ENCODE measurements around the gene GABRG1. TPM values are rescaled to one million over a fixed set of nuclear protein-coding genes. Genes with fewer than 3 reads are reported as not detected.

Gene GABRG1
- total and polyA plus RNA-seq, 9 of the 15 experiments (the other 6 are each of a cell fraction or from before 2014, with no cell fraction given): 0.20 to 0.51 (median 0.37) TPM

GRCh38 chr4:46016306-46016705, 107.5 kb downstream of the GABRG1 start:
- TF ChIP-seq MIER1 (IDR thresholded peaks at IDR 0.05; ENCODE audit: low read depth) (peak; percentile 33; the same call in 1 of the 2 replicates), REST (IDR thresholded peaks at IDR 0.05; ENCODE audit: borderline replicate concordance) (peak; percentile 88), REST (CRISPR knock-in tag; IDR thresholded peaks at IDR 0.05; ENCODE audit: low read depth) (peak; percentile 63; the same call in 1 of the 2 replicates)
- TF ChIP-seq, protein P1, sequence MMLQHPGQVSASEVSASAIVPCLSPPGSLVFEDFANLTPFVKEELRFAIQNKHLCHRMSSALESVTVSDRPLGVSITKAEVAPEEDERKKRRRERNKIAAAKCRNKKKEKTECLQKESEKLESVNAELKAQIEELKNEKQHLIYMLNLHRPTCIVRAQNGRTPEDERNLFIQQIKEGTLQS (IDR thresholded peaks at IDR 0.05): no peak
- TF ChIP-seq, protein P1 (CRISPR knock-in tag; conservative IDR thresholded peaks at IDR 0.05): no peak
- FAIRE-seq: no peak
- Histone ChIP-seq H3K36me3 (ENCODE audit: control insufficient read depth, insufficient read depth, low read length) (no peaks in the 10 kb centered on the region), H3K9me3 (replicated peaks; ENCODE audit: control insufficient read depth, insufficient read depth, low read depth, low read length) (no peaks in the 10 kb centered on the region), H3K9ac (ENCODE audit: insufficient read depth in 1 of 2, low read depth in 2 of 2, low read length in 2 of 2) (no peak overlapping the region), H3K4me1 (replicated peaks in 1 of 2; ENCODE audit: control insufficient read depth in 2 of 2, insufficient read depth in 2 of 2, low read length in 2 of 2) (no peaks in the 10 kb centered on the region), H2AFZ (ENCODE audit: low read depth, low read length) (no peak overlapping the region), H4K20me1 (replicated peaks; ENCODE audit: control insufficient read depth, insufficient read depth, low read length) (no peaks in the 10 kb centered on the region), H3K79me2 (ENCODE audit: control insufficient read depth, insufficient read depth, low read length) (no peaks in the 10 kb centered on the region), H3K27ac (ENCODE audit: extremely low read depth, low read depth, low read length) (no peak overlapping the region), H3K4me2 (ENCODE audit: insufficient read depth, low read length) (no peak overlapping the region), H3K4me3 (no peak overlapping the region), H3K27me3 (ENCODE audit: control insufficient read depth in 2 of 2, insufficient read depth in 2 of 2, low read length in 2 of 2) (no peaks in the 10 kb centered on the region), H3K9me1 (ENCODE audit: control insufficient read depth, insufficient read depth, low read length) (no peaks in the 10 kb centered on the region)
- in situ Hi-C loops (cut with MboI): no loop called here
- POLR2A ChIA-PET: no interaction called here
- peak in 2 of 4 experiments; percentile 2 for DNase-seq (ENCODE audit: extremely low read depth in 1 of 4, low spot score in 3 of 4)
- CTCF ChIA-PET (ENCODE audit: low intra/inter-chr PET ratio): no interaction called here
- intact Hi-C loops (cut with micrococcal nuclease): no loop called here
- no TSS peak for BruUV-seq (replicated peaks)
- no peak for ATAC-seq

Data from K562 (cell line).